SK-N-SH treated with all-trans-retinoic acid at 6 μM for 48 hours (cell line): Measurements from ENCODE around the gene ZFX.

Source experiments
- ATAC-seq: fragments of 200-7000 bp; cut with Tn5 transposase; 3 replicates; pipeline ENCODE4 v1.9.1; 2020; ENCODE audit warnings: mild to moderate bottlenecking, moderate library complexity
- ARNTL ChIP-seq: fragments of 450-650 bp; formaldehyde crosslinking; IDR thresholded peaks from 2 replicates; pipeline ENCODE4 v1.5.0; 2020; ENCODE audit warnings: low read depth, mild to moderate bottlenecking, moderate library complexity, borderline replicate concordance
- BACH2 ChIP-seq: fragments of 250-450 bp; sonication (Bioruptor Pico); IDR thresholded peaks from 2 replicates; pipeline ENCODE4 v1.9.0; 2021; ENCODE audit warnings: mild to moderate bottlenecking, borderline replicate concordance
- CSDC2 ChIP-seq: fragments of 250-450 bp; sonication (Bioruptor Pico); IDR thresholded peaks from 2 replicates; pipeline ENCODE4 v1.5.0; 2020; ENCODE audit warnings: mild to moderate bottlenecking, moderate library complexity
- ESRRG ChIP-seq: fragments of 250-450 bp; sonication (Bioruptor Pico); IDR thresholded peaks from 2 replicates; pipeline ENCODE4 v1.6.1; 2021; ENCODE audit warnings: mild to moderate bottlenecking
- GLIS3 ChIP-seq: fragments of 250-450 bp; sonication (Bioruptor Pico); IDR thresholded peaks from 2 replicates; pipeline ENCODE4 v1.5.0; 2020; ENCODE audit warnings: mild to moderate bottlenecking, moderate library complexity
- OSR1 ChIP-seq: fragments of 250-450 bp; sonication (Bioruptor Pico); IDR thresholded peaks from 2 replicates; pipeline ENCODE4 v1.8.0; 2022; ENCODE audit warnings: moderate library complexity, mild to moderate bottlenecking, inconsistent platforms
- PATZ1 ChIP-seq: fragments of 250-450 bp; sonication (Bioruptor Pico); IDR thresholded peaks from 2 replicates; pipeline ENCODE4 v1.8.0; 2020; ENCODE audit warnings: mild to moderate bottlenecking, moderate library complexity, borderline replicate concordance
- PPARA ChIP-seq: fragments of 250-450 bp; sonication (Bioruptor Pico); IDR thresholded peaks from 2 replicates; pipeline ENCODE4 v1.5.0; 2020; ENCODE audit warnings: mild to moderate bottlenecking, borderline replicate concordance
- RARB ChIP-seq: fragments of 250-450 bp; sonication (Bioruptor Pico); IDR thresholded peaks from 2 replicates; pipeline ENCODE4 v1.8.0; 2021; ENCODE audit warnings: mild to moderate bottlenecking, moderate library complexity
- SNAI2 ChIP-seq: fragments of 250-450 bp; sonication (Bioruptor Pico); IDR thresholded peaks from 2 replicates; pipeline ENCODE4 v1.5.0; 2020; ENCODE audit warnings: mild to moderate bottlenecking, moderate library complexity
- TCF4 ChIP-seq: fragments of 250-450 bp; sonication (Bioruptor Pico); IDR thresholded peaks from 2 replicates; pipeline ENCODE4 v1.8.0; 2021; ENCODE audit warnings: mild to moderate bottlenecking, moderate library complexity, borderline replicate concordance
- TOX ChIP-seq: fragments of 250-450 bp; sonication (Bioruptor Pico); IDR thresholded peaks from 2 replicates; pipeline ENCODE4 v1.8.0; 2021; ENCODE audit warnings: mild to moderate bottlenecking, moderate library complexity, borderline replicate concordance
- ZC3H10 ChIP-seq: fragments of 250-450 bp; sonication (Bioruptor Pico); IDR thresholded peaks from 2 replicates; pipeline ENCODE4 v1.5.1; 2021; ENCODE audit warnings: mild to moderate bottlenecking, moderate library complexity
- ZFP3 ChIP-seq: fragments of 250-450 bp; sonication (Bioruptor Pico); IDR thresholded peaks from 2 replicates; pipeline ENCODE4 v1.5.0; 2020; ENCODE audit warnings: mild to moderate bottlenecking, moderate library complexity
- ZFP30 ChIP-seq: fragments of 450-650 bp; formaldehyde crosslinking; IDR thresholded peaks from 2 replicates; pipeline ENCODE4 v1.5.0; 2022; ENCODE audit warnings: mild to moderate bottlenecking, moderate library complexity
- ZNF70 ChIP-seq: fragments of 450-650 bp; formaldehyde crosslinking; IDR thresholded peaks from 2 replicates; pipeline ENCODE4 v1.5.0; 2020; ENCODE audit warnings: mild to moderate bottlenecking, moderate library complexity
- ZNF8 ChIP-seq: fragments of 450-650 bp; formaldehyde crosslinking; IDR thresholded peaks from 2 replicates; pipeline ENCODE4 v1.5.0; 2020; ENCODE audit warnings: mild to moderate bottlenecking, moderate library complexity
- TF ChIP-seq, protein P1 (sequence below): fragments of 250-450 bp; sonication (Bioruptor Pico); IDR thresholded peaks from 2 replicates; pipeline ENCODE4 v1.5.0; 2020; ENCODE audit warnings: mild to moderate bottlenecking, moderate library complexity
- TF ChIP-seq, protein P2 (sequence below): fragments of 250-450 bp; sonication (Bioruptor Pico); IDR thresholded peaks from 2 replicates; pipeline ENCODE4 v1.5.1; 2020; ENCODE audit warnings: low read depth, mild to moderate bottlenecking, moderate library complexity
- TF ChIP-seq, protein P3 (sequence below): fragments of 250-450 bp; sonication (Bioruptor Pico); IDR thresholded peaks from 2 replicates; pipeline ENCODE4 v1.5.1; 2021; ENCODE audit warnings: mild to moderate bottlenecking, moderate library complexity

The ZFX gene

GRCh38 chrX:24216037-24216436 lies 66.5 kb downstream of the ZFX start:
- ATAC-seq: no peak
- TF ChIP-seq OSR1 (CRISPR knock-in tag) (no peak), ZNF70 (CRISPR knock-in tag) (no peak), CSDC2 (CRISPR knock-in tag) (no peak), RARB (no peak), TOX (no peak), TCF4 (CRISPR knock-in tag) (no peak)
- TF ChIP-seq, protein P1, sequence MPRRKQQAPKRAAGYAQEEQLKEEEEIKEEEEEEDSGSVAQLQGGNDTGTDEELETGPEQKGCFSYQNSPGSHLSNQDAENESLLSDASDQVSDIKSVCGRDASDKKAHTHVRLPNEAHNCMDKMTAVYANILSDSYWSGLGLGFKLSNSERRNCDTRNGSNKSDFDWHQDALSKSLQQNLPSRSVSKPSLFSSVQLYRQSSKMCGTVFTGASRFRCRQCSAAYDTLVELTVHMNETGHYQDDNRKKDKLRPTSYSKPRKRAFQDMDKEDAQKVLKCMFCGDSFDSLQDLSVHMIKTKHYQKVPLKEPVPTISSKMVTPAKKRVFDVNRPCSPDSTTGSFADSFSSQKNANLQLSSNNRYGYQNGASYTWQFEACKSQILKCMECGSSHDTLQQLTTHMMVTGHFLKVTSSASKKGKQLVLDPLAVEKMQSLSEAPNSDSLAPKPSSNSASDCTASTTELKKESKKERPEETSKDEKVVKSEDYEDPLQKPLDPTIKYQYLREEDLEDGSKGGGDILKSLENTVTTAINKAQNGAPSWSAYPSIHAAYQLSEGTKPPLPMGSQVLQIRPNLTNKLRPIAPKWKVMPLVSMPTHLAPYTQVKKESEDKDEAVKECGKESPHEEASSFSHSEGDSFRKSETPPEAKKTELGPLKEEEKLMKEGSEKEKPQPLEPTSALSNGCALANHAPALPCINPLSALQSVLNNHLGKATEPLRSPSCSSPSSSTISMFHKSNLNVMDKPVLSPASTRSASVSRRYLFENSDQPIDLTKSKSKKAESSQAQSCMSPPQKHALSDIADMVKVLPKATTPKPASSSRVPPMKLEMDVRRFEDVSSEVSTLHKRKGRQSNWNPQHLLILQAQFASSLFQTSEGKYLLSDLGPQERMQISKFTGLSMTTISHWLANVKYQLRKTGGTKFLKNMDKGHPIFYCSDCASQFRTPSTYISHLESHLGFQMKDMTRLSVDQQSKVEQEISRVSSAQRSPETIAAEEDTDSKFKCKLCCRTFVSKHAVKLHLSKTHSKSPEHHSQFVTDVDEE (CRISPR knock-in tag): no peak
- TF ChIP-seq, protein P2, sequence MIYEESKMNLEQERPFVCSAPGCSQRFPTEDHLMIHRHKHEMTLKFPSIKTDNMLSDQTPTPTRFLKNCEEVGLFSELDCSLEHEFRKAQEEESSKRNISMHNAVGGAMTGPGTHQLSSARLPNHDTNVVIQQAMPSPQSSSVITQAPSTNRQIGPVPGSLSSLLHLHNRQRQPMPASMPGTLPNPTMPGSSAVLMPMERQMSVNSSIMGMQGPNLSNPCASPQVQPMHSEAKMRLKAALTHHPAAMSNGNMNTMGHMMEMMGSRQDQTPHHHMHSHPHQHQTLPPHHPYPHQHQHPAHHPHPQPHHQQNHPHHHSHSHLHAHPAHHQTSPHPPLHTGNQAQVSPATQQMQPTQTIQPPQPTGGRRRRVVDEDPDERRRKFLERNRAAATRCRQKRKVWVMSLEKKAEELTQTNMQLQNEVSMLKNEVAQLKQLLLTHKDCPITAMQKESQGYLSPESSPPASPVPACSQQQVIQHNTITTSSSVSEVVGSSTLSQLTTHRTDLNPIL (CRISPR knock-in tag): no peak
- TF ChIP-seq, protein P3, sequence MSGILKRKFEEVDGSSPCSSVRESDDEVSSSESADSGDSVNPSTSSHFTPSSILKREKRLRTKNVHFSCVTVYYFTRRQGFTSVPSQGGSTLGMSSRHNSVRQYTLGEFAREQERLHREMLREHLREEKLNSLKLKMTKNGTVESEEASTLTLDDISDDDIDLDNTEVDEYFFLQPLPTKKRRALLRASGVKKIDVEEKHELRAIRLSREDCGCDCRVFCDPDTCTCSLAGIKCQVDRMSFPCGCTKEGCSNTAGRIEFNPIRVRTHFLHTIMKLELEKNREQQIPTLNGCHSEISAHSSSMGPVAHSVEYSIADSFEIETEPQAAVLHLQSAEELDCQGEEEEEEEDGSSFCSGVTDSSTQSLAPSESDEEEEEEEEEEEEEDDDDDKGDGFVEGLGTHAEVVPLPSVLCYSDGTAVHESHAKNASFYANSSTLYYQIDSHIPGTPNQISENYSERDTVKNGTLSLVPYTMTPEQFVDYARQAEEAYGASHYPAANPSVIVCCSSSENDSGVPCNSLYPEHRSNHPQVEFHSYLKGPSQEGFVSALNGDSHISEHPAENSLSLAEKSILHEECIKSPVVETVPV (CRISPR knock-in tag): no peak

GRCh38 chrX:24216827-24217226 lies 67.3 kb downstream of the ZFX start:
- ATAC-seq: no peak
- no peak for TF ChIP-seq OSR1 (CRISPR knock-in tag)
- TF ChIP-seq ZNF70 (CRISPR knock-in tag): no peak
- TF ChIP-seq ZFP3: no peak
- no peak for TF ChIP-seq ESRRG
- no peak for TF ChIP-seq ZC3H10 (CRISPR knock-in tag)
- no peak for TF ChIP-seq ZNF8 (CRISPR knock-in tag)
- TF ChIP-seq SNAI2 (CRISPR knock-in tag): no peak
- TF ChIP-seq PATZ1: no peak
- no peak for TF ChIP-seq BACH2 (CRISPR knock-in tag)
- no peak for TF ChIP-seq ARNTL
- TF ChIP-seq GLIS3 (CRISPR knock-in tag): no peak
- TF ChIP-seq PPARA (CRISPR knock-in tag): no peak
- TF ChIP-seq TOX: no peak
- no peak for TF ChIP-seq ZFP30 (CRISPR knock-in tag)
- TF ChIP-seq RARB: no peak

DNA sequence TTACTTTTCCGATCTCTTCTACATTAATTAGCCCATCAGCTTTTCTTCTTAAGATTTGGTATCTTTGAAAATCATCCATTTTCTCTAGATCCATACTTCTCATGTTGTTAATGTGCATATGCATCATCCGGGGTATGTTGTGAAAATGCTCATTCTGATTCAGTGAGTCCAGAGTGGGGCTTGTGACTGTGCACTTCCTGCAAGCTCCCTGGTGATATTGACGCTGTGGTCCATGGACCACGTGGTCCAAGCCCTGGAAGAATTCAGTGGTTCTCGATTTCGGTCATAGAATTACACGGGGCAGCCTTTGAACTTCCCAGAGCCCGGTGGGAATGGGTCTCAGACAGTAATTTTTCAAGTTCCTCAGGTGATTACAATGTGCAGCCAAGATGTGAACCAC lies 69.8 kb downstream of the ZFX start:
- TF ChIP-seq OSR1 (CRISPR knock-in tag): no peak
- no peak for TF ChIP-seq TOX
- ATAC-seq: no peak

GRCh38 chrX:24221872-24222271 lies 72.3 kb downstream of the ZFX start:
- no peak; the same call in 2 of the 3 replicates for ATAC-seq
- TF ChIP-seq ZNF8 (CRISPR knock-in tag) (no peak), CSDC2 (CRISPR knock-in tag) (no peak), PPARA (CRISPR knock-in tag) (no peak)

DNA sequence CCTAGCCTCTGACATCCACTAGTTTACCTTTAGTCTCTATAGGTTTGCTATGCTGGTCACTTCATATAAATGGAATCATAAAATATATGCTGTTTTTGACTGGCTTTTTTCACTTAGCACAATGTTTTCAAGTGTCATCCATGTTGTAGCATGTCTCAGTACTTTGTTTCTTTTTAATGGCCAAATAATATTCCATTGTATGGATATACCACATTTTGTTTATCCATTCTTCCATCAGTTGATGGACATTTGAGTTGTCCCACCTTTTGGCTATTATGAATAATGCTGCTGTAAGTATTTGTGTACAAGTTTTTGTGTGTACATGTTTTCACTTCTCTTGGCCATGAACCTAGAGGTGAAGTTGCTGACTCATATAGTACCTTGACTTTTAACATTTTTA lies 75.7 kb downstream of the ZFX start:
- TF ChIP-seq ZNF8 (CRISPR knock-in tag) (peak; percentile 96), ZNF70 (CRISPR knock-in tag) (no peak), ZFP30 (CRISPR knock-in tag) (no peak), TOX (no peak)
- TF ChIP-seq, protein P1 (CRISPR knock-in tag): no peak
- no peak for ATAC-seq
